AG04449 (cell line): ENCODE measurements around the gene PTPN1.

Experiments
- CTCF ChIA-PET: fragments of 350-600 bp; formaldehyde crosslinking; extraction: SDS; loops from one replicate; lab custom pipeline; 2021; ENCODE audit warnings: antibody characterized with exemption; lab: Yijun Ruan, JAX
- POLR2A ChIA-PET: fragments of 400-600, 350-600 bp; formaldehyde crosslinking; extraction: SDS; loops from one replicate; lab custom pipeline; 2020; ENCODE audit warnings: antibody characterized with exemption, inconsistent platforms; lab: Yijun Ruan, JAX
- DNase-seq: peaks from one replicate; pipeline ENCODE4 v3.0.0-alpha.2; 2010; ENCODE audit warnings: low read depth, low spot score
- H3K4me3 ChIP-seq: 2 replicates; pipeline ENCODE4 v1.5.1; 2011; ENCODE audit warnings: low read depth, mild to moderate bottlenecking, control low read depth, low read length
- TF ChIP-seq, protein P1 (sequence below): IDR thresholded peaks from one replicate; pipeline ENCODE4 v1.5.1; 2011; ENCODE audit warnings: mild to moderate bottlenecking, moderate library complexity, low read length, control low read depth, inconsistent platforms; ENCODE audit not compliant: insufficient read depth; ENCODE audit errors: missing control alignments

Gene PTPN1

DNA sequence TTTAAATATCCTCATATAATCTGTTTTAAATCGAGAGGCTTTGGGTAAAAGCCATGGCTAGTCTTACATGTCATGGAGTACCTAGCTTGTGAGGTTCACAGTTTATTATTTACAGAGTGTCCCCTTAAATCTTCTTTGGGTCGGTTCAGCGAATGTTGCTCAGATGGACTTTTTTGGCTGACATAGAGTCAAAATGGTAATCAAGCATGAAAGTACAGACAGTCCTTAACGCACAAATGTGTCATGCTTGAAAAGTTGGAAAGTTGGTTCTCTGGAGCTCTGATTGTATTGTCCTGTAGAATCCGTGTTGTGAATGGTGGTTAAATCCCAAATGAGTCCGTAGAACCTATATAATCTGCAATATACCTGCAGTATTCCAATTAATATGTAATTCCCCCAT is 22.0 kb downstream of the PTPN1 start:
- POLR2A ChIA-PET: no interaction called here
- no peak for DNase-seq
- CTCF ChIA-PET: interaction anchor here (1.1 to 2.4 kb wide), 3 partner anchors 9 to 29 kb away, joined by 3 to 6 read pairs (median 6); no protein-coding TSS in a partner anchor
- TF ChIP-seq, protein P1, sequence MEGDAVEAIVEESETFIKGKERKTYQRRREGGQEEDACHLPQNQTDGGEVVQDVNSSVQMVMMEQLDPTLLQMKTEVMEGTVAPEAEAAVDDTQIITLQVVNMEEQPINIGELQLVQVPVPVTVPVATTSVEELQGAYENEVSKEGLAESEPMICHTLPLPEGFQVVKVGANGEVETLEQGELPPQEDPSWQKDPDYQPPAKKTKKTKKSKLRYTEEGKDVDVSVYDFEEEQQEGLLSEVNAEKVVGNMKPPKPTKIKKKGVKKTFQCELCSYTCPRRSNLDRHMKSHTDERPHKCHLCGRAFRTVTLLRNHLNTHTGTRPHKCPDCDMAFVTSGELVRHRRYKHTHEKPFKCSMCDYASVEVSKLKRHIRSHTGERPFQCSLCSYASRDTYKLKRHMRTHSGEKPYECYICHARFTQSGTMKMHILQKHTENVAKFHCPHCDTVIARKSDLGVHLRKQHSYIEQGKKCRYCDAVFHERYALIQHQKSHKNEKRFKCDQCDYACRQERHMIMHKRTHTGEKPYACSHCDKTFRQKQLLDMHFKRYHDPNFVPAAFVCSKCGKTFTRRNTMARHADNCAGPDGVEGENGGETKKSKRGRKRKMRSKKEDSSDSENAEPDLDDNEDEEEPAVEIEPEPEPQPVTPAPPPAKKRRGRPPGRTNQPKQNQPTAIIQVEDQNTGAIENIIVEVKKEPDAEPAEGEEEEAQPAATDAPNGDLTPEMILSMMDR: no peak
- no peak overlapping the region for H3K4me3 ChIP-seq

DNA sequence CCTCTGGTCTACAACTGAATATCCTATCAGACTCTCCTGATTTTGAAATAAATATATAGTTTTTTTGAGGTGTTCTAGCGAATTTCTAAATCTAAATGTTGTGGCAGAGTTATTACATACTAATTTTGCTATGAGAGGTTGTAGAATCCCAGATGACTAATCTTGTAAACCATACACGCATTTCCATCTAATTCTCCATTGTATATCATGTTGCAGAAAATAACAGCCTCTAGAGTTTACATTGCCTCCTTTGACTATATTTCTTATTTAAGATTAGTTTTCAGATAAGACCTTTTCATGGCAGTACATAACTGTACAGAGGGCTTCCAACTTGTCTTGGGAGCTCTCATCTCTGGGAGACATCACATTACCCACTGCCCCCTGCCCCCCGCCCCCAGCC is 22.9 kb downstream of the PTPN1 start:
- H3K4me3 ChIP-seq: no peak overlapping the region
- POLR2A ChIA-PET: no interaction called here
- TF ChIP-seq, protein P1: no peak
- CTCF ChIA-PET: interaction anchor here (0.9 to 2.4 kb wide), 5 partner anchors 9 to 46 kb away, joined by 3 to 6 read pairs (median 3); no protein-coding TSS in a partner anchor
- no peak for DNase-seq

DNA sequence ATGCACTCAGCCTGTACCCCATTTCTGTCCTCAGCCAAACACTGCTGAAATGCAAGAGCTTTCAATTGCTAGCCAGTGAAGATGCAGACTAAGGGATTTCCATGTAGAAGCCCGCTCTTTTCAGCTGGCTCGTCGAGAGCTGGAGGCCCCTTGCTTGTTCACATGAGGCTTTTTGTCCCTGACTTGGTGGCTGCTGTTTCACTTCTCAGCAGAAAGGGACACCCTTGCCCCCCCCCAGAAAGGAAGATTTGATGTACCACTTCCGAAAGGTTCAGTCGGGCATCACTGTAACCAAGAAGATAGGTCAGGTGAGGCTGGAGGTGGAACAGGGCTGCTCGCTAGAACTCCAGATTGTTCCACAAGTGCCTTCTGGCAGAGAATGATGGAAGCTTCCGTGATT is 23.3 kb downstream of the PTPN1 start:
- TF ChIP-seq, protein P1: no peak
- DNase-seq: no peak
- H3K4me3 ChIP-seq: no peak overlapping the region
- CTCF ChIA-PET: interaction anchor here (0.9 to 2.4 kb wide), 6 partner anchors 8 to 45 kb away, joined by 3 to 6 read pairs (median 4); no protein-coding TSS in a partner anchor
- POLR2A ChIA-PET: interaction anchor here (0.8 kb wide), 1 partner anchor 23 kb away, joined by 3 read pairs; the partner anchor contains the start of gene PTPN1

DNA sequence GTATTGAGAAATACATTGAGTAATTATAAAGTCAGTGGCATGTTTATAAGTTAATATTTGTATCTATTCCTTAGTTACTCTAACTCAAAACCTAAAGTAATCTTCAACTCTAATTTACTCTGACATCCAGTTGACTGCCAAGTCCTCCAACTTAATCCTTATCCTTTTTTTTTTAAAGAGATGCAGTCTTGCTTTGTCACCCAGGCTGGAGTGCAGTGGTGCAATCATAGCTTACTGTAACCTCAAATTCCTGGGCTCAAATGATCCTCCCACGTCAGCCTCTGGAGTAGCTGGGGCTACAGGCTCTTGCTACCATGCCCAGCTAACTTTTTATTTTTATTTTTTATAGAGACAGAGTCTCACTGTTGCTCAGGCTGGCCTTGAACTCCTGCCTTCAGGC is 24.4 kb downstream of the PTPN1 start:
- POLR2A ChIA-PET: no interaction called here
- peak; percentile 36 for DNase-seq

DNA sequence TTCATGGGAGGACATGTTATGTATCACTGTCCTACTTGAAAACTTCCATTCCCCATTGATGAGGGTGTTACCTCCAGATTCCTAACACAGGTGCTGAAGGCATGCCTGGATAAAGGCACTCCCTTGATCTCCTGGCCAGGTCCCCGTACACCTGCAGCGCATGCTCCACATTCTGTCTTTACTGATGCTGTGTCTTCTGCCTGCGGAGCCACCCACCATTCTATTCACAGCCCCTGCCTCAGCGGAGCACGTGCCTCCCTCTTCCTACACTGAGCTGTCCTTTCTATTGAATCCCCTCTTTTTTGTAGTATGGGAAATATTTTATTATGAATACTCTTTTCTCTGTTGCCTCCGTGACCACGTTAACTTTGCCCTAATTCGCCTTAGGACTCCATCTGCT is 25.0 kb downstream of the PTPN1 start:
- no peak for DNase-seq
- TF ChIP-seq, protein P1: no peak
- no peak overlapping the region for H3K4me3 ChIP-seq
- ChIA-PET CTCF (interaction anchor here (0.9 to 2.2 kb wide), 8 partner anchors 10 to 70 kb away, joined by 3 to 6 read pairs (median 4); no protein-coding TSS in a partner anchor), POLR2A (no interaction called here)

More for the DNA sequence above, 24.4 kb downstream of the PTPN1 start:
- TF ChIP-seq, protein P1: no peak
- CTCF ChIA-PET: interaction anchor here (1.2 to 2.2 kb wide), 4 partner anchors 10 to 42 kb away, joined by 3 to 5 read pairs (median 4); no protein-coding TSS in a partner anchor
- H3K4me3 ChIP-seq: no peak overlapping the region

- no peak overlapping the region for H3K4me3 ChIP-seq
- no peak for DNase-seq
- TF ChIP-seq, protein P1: no peak
- ChIA-PET CTCF (interaction anchor here (1.2 to 1.8 kb wide), 4 partner anchors 11 to 357 kb away, joined by 3 to 6 read pairs (median 4); no protein-coding TSS in a partner anchor), POLR2A (interaction anchor here (1.1 kb wide), 1 partner anchor 26 kb away, joined by 3 read pairs; the partner anchor contains the start of gene PTPN1)
Observed at GRCh38 chr20:50536333-50536732, 26.1 kb downstream of the PTPN1 start.
